ENCODE measurements around the gene CSNK1G1.

DNA sequence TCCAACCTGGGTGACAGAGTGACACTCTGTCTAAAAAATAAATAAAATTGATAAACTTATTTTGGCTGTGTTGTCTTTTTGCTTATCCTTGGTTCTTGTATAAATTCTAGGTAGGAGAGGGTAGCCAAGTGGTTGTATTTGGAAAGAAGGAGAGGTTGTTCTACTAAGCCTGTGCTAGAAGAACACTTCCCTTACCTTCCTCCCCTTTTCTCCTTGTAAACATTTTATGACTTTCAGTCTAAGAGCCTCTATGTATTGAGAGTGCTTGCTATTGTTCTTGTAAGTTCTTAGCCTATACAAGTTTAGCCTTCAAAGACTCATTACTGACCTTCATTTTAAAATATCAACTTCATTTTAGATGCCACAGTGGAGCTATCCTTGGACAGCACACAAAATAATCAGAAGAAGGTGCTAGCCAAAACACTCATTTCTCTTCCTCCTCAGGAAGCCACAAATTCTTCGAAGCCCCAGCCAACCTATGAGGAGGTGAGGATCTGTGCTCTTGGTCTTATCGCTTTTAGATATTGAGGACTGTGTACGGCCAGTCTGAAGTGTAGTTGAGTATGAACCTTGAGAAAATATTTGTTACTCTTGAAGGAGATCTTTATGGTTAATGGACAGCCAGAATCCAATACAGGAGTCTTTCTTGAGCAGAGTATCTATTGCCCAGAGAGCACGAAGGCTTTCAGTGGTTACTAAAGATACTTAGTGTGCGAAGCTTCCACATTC, 238.1 kb downstream of the CSNK1G1 start:
- TF ChIP-seq, protein P1, sequence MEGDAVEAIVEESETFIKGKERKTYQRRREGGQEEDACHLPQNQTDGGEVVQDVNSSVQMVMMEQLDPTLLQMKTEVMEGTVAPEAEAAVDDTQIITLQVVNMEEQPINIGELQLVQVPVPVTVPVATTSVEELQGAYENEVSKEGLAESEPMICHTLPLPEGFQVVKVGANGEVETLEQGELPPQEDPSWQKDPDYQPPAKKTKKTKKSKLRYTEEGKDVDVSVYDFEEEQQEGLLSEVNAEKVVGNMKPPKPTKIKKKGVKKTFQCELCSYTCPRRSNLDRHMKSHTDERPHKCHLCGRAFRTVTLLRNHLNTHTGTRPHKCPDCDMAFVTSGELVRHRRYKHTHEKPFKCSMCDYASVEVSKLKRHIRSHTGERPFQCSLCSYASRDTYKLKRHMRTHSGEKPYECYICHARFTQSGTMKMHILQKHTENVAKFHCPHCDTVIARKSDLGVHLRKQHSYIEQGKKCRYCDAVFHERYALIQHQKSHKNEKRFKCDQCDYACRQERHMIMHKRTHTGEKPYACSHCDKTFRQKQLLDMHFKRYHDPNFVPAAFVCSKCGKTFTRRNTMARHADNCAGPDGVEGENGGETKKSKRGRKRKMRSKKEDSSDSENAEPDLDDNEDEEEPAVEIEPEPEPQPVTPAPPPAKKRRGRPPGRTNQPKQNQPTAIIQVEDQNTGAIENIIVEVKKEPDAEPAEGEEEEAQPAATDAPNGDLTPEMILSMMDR (IDR thresholded peaks at IDR 0.05; ENCODE audit: poor library complexity, severe bottlenecking): no peak
- TF ChIP-seq POLR2AphosphoS5 (IDR thresholded peaks at IDR 0.05): no peak
- TF ChIP-seq EP300 (conservative IDR thresholded peaks at IDR 0.05; ENCODE audit: poor library complexity, severe bottlenecking): no peak
- TF ChIP-seq SMC3 (conservative IDR thresholded peaks at IDR 0.05; ENCODE audit: poor library complexity): no peak
- no peak for TF ChIP-seq RAD21 (conservative IDR thresholded peaks at IDR 0.05)
- TF ChIP-seq TAF1 (IDR thresholded peaks at IDR 0.05; ENCODE audit: low read depth): no peak
- TF ChIP-seq, protein P2, sequence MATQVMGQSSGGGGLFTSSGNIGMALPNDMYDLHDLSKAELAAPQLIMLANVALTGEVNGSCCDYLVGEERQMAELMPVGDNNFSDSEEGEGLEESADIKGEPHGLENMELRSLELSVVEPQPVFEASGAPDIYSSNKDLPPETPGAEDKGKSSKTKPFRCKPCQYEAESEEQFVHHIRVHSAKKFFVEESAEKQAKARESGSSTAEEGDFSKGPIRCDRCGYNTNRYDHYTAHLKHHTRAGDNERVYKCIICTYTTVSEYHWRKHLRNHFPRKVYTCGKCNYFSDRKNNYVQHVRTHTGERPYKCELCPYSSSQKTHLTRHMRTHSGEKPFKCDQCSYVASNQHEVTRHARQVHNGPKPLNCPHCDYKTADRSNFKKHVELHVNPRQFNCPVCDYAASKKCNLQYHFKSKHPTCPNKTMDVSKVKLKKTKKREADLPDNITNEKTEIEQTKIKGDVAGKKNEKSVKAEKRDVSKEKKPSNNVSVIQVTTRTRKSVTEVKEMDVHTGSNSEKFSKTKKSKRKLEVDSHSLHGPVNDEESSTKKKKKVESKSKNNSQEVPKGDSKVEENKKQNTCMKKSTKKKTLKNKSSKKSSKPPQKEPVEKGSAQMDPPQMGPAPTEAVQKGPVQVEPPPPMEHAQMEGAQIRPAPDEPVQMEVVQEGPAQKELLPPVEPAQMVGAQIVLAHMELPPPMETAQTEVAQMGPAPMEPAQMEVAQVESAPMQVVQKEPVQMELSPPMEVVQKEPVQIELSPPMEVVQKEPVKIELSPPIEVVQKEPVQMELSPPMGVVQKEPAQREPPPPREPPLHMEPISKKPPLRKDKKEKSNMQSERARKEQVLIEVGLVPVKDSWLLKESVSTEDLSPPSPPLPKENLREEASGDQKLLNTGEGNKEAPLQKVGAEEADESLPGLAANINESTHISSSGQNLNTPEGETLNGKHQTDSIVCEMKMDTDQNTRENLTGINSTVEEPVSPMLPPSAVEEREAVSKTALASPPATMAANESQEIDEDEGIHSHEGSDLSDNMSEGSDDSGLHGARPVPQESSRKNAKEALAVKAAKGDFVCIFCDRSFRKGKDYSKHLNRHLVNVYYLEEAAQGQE (IDR thresholded peaks at IDR 0.05; ENCODE audit: borderline replicate concordance): no peak
